Rectal smooth muscle tissue (tissue), 1 donor: ENCODE measurements around the gene DSCAM.

ENCODE experiments used
- H3K27ac ChIP-seq: one replicate; pipeline ENCODE4 v1.7.0; 2013; ENCODE audit warnings: low read depth, low read length, inconsistent platforms
- H3K27me3 ChIP-seq: one replicate; pipeline ENCODE4 v1.7.0; 2013; ENCODE audit warnings: low read length; ENCODE audit not compliant: control insufficient read depth, insufficient read depth
- H3K36me3 ChIP-seq: one replicate; pipeline ENCODE4 v1.7.0; 2013; ENCODE audit warnings: low read length; ENCODE audit not compliant: control insufficient read depth, insufficient read depth
- H3K4me1 ChIP-seq: one replicate; pipeline ENCODE4 v1.7.0; 2013; ENCODE audit warnings: low read length; ENCODE audit not compliant: control insufficient read depth, insufficient read depth
- H3K4me3 ChIP-seq: one replicate; pipeline ENCODE4 v1.7.0; 2013; ENCODE audit warnings: low read length
- H3K9ac ChIP-seq: one replicate; pipeline ENCODE4 v1.7.0; 2013; ENCODE audit warnings: low read length

Gene DSCAM

GRCh38 chr21:40752125-40752524 lies 94.8 kb downstream of the DSCAM start:
- H3K36me3 ChIP-seq = no peaks in the 10 kb centered on the region
- no peaks in the 10 kb centered on the region for H3K27me3 ChIP-seq
- H3K4me3 ChIP-seq = no peak overlapping the region
- no peak overlapping the region for H3K27ac ChIP-seq
- no peaks in the 10 kb centered on the region for H3K4me1 ChIP-seq
- no peak overlapping the region for H3K9ac ChIP-seq

GRCh38 chr21:40751221-40751620 lies 95.7 kb downstream of the DSCAM start:
- H3K4me1 ChIP-seq = no peaks in the 10 kb centered on the region
- H3K27me3 ChIP-seq = no peaks in the 10 kb centered on the region
- no peak overlapping the region for H3K27ac ChIP-seq
- no peak overlapping the region for H3K4me3 ChIP-seq
- no peaks in the 10 kb centered on the region for H3K36me3 ChIP-seq
- H3K9ac ChIP-seq = no peak overlapping the region

GRCh38 chr21:40736145-40736544 lies 110.8 kb downstream of the DSCAM start:
- Histone ChIP-seq H3K4me1 (no peaks in the 10 kb centered on the region), H3K4me3 (no peak overlapping the region), H3K36me3 (no peaks in the 10 kb centered on the region), H3K27ac (no peak overlapping the region), H3K9ac (no peak overlapping the region), H3K27me3 (no peaks in the 10 kb centered on the region)

- Histone ChIP-seq H3K9ac (no peak overlapping the region), H3K27me3 (no peaks in the 10 kb centered on the region), H3K4me1 (no peaks in the 10 kb centered on the region), H3K36me3 (no peaks in the 10 kb centered on the region), H3K4me3 (no peak overlapping the region), H3K27ac (no peak overlapping the region)
Measured at GRCh38 chr21:40733024-40733397, 113.9 kb downstream of the DSCAM start.

- Histone ChIP-seq H3K9ac (no peak overlapping the region), H3K27me3 (no peaks in the 10 kb centered on the region), H3K4me1 (no peaks in the 10 kb centered on the region), H3K27ac (no peak overlapping the region), H3K36me3 (no peaks in the 10 kb centered on the region), H3K4me3 (no peak overlapping the region)
Measured at GRCh38 chr21:40732253-40733023, 114.5 kb downstream of the DSCAM start.

- Histone ChIP-seq H3K4me3 (no peak overlapping the region), H3K27me3 (no peaks in the 10 kb centered on the region), H3K36me3 (no peaks in the 10 kb centered on the region), H3K4me1 (no peaks in the 10 kb centered on the region), H3K9ac (no peak overlapping the region), H3K27ac (no peak overlapping the region)
Measured at GRCh38 chr21:40731206-40731605, 115.8 kb downstream of the DSCAM start.

- Histone ChIP-seq H3K9ac (no peak overlapping the region), H3K27me3 (no peaks in the 10 kb centered on the region), H3K4me3 (no peak overlapping the region), H3K4me1 (no peaks in the 10 kb centered on the region), H3K27ac (no peak overlapping the region), H3K36me3 (no peaks in the 10 kb centered on the region)
Measured at GRCh38 chr21:40730426-40730800, 116.5 kb downstream of the DSCAM start.

- Histone ChIP-seq H3K27ac (no peak overlapping the region), H3K36me3 (no peaks in the 10 kb centered on the region), H3K4me3 (no peak overlapping the region), H3K9ac (no peak overlapping the region), H3K27me3 (no peaks in the 10 kb centered on the region), H3K4me1 (no peaks in the 10 kb centered on the region)
Measured at GRCh38 chr21:40729761-40730425, 117.1 kb downstream of the DSCAM start.

- H3K27ac ChIP-seq = no peak overlapping the region
- no peaks in the 10 kb centered on the region for H3K4me1 ChIP-seq
- H3K27me3 ChIP-seq = no peaks in the 10 kb centered on the region
- H3K9ac ChIP-seq = no peak overlapping the region
- H3K4me3 ChIP-seq = no peak overlapping the region
- no peaks in the 10 kb centered on the region for H3K36me3 ChIP-seq
Measured at GRCh38 chr21:40723966-40724365, 123.0 kb downstream of the DSCAM start.

- H3K27ac ChIP-seq = no peak overlapping the region
- H3K27me3 ChIP-seq = no peaks in the 10 kb centered on the region
- no peaks in the 10 kb centered on the region for H3K4me1 ChIP-seq
- H3K36me3 ChIP-seq = no peaks in the 10 kb centered on the region
- no peak overlapping the region for H3K4me3 ChIP-seq
- no peak overlapping the region for H3K9ac ChIP-seq
Measured at GRCh38 chr21:40723317-40723716, 123.6 kb downstream of the DSCAM start.

- no peak overlapping the region for H3K9ac ChIP-seq
Measured at GRCh38 chr21:40719615-40720014, 127.3 kb downstream of the DSCAM start.

GRCh38 chr21:40717028-40717427 lies 129.9 kb downstream of the DSCAM start:
- Histone ChIP-seq H3K9ac (no peak overlapping the region), H3K27me3 (no peaks in the 10 kb centered on the region), H3K4me3 (no peak overlapping the region), H3K4me1 (no peaks in the 10 kb centered on the region), H3K36me3 (no peaks in the 10 kb centered on the region), H3K27ac (no peak overlapping the region)

More at GRCh38 chr21:40719615-40720014, 127.3 kb downstream of the DSCAM start:
- Histone ChIP-seq H3K27ac (no peak overlapping the region), H3K4me3 (no peak overlapping the region), H3K27me3 (no peaks in the 10 kb centered on the region), H3K36me3 (no peaks in the 10 kb centered on the region), H3K4me1 (no peaks in the 10 kb centered on the region)

- H3K4me3 ChIP-seq = no peak overlapping the region
- H3K27me3 ChIP-seq = no peaks in the 10 kb centered on the region
- no peak overlapping the region for H3K27ac ChIP-seq
- no peaks in the 10 kb centered on the region for H3K4me1 ChIP-seq
- no peaks in the 10 kb centered on the region for H3K36me3 ChIP-seq
- H3K9ac ChIP-seq = no peak overlapping the region
Measured at GRCh38 chr21:40714536-40714935, 132.4 kb downstream of the DSCAM start.
